CD1c-positive myeloid dendritic cell (primary cell): Measurements from ENCODE around the gene DEFB112.

Experiments
- DNase-seq: peaks from one replicate; pipeline ENCODE4 v3.0.0-alpha.2; 2016; ENCODE audit errors: extremely low spot score

DEFB112 gene, protein sequence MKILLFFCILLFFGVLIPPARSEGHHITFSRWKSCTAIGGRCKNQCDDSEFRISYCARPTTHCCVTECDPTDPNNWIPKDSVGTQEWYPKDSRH

GRCh38 chr6:50049829-50050228 is at the start of gene DEFB112:
DEFB112 (minus strand) TSS chr6:50049929; CDS start chr6:50049869, 60 bp downstream.
- DNase-seq: no peak

- DNase-seq: no peak
These were observed 48.9 kb upstream of the DEFB112 start for GRCh38 chr6:50098641-50098993.

- no peak for DNase-seq
These were observed 48.4 kb upstream of the DEFB112 start for GRCh38 chr6:50097966-50098640.

DNA sequence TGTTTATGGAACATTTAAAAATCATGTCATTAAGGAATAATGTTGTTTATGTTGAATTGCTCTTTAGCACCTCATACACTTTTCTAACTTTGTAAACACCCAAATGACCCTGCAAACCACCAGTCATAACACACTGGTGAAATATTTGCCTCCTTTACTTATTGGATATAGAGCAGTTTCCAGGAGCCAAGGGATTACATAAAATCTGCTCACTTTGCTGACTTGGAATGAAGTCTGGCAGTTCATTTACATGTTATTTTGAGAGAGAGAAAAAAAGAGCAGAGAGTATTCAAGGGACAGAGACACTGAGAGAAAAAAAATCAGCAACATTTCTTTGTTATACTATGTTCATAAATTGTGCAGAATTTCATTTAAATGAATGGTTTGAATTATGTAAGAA is 46.6 kb upstream of the DEFB112 start:
- DNase-seq: no peak

DNA sequence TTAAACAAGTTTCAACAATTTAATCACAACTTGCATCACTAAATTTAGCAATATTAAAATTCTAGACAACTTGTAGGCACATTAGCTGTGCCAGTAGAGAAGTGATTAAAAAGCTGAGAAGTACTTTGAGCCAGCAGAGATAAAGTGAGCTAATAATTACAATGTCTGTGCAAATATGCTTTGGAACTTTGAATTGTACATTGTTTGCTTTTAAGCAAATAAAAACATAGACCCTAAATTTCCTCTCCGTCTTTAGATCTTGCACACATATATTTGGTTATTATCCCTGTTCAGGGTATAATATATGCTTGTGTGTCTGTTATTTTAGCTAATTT is 44.2 kb upstream of the DEFB112 start:
- no peak for DNase-seq

- DNase-seq: no peak
These were observed 43.6 kb upstream of the DEFB112 start for GRCh38 chr6:50093116-50093937.

- DNase-seq: no peak
These were observed 41.9 kb upstream of the DEFB112 start for GRCh38 chr6:50091641-50092040.

- DNase-seq: no peak
These were observed 40.2 kb upstream of the DEFB112 start for GRCh38 chr6:50089911-50090310.

DNA sequence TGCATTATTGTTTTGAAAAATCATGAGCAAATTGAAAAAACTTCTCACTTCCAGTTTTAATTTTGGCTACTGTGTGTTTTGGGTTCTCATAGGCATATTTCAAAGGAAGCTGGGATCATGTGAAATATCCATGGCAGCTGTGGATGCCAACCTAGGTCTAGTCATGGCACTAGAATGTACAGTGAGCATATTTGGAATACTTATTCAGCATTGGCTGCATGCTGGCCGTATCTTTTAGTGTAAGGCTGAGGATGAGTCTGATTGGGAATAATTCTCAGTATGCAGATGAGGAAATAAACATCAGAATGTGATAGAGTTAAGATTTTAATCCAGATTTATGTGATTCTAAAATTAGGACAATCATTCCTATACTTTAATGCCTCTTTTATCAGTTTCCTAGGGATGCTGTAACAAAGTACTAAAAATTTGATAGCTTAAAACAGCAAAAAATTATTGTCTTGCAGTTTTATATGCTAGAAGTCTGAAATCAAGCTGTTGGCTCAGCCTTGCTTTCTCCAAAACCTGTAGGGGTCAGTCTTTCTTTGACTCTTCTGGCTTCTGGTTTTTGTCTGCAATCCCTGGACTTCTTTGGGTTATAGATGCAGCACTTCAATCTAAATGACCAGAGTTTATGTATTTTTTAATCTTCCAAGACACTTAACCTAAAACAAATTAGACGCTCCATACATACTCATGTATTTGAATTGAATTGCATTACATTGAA is 37.7 kb upstream of the DEFB112 start:
- DNase-seq: no peak

DNA sequence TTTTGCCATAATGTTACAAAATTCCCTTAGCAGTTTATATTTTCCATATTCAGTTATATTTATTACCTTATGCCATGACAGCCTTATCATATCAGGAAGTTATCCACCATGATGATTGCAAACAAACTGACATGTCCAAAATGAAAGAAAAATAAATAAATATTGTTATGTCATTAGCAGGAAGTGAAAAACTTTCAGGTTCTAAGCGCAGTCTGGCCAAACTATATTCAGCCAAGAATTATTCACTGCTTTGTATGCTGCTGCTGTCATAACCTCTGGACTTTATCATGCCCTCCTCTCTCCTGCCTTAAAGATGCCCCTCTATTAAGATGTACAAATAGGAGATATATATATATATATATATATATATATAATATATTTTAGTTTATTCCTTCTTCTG is 27.7 kb upstream of the DEFB112 start:
- no peak for DNase-seq

- DNase-seq: no peak
These were observed 26.7 kb upstream of the DEFB112 start for GRCh38 chr6:50076431-50076830.

- DNase-seq: no peak
These were observed 22.2 kb upstream of the DEFB112 start for GRCh38 chr6:50071921-50072320.

GRCh38 chr6:50070101-50070500 is 20.4 kb upstream of the DEFB112 start:
- no peak for DNase-seq

- DNase-seq: no peak
These were observed 12.3 kb upstream of the DEFB112 start for GRCh38 chr6:50062051-50062450.

DNA sequence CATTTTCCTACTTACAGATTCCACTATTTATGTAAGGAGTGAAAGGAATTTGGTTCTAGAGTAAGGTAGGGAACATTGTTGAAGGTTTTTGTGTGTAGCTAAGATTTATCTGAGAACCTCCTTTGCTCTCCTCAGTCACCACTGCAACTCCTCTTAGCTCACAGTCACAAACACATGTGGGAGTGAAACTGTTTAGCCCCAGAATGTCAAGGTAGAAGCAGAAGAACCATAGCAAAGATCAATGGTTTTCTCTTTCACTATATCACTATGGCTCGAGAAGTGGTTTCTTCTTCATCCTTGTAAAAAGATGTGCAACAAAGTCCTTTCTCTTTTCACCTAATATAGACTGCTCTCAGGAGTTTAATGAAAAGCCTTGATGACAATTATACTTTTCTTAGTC is 6.5 kb upstream of the DEFB112 start:
- no peak for DNase-seq

DNA sequence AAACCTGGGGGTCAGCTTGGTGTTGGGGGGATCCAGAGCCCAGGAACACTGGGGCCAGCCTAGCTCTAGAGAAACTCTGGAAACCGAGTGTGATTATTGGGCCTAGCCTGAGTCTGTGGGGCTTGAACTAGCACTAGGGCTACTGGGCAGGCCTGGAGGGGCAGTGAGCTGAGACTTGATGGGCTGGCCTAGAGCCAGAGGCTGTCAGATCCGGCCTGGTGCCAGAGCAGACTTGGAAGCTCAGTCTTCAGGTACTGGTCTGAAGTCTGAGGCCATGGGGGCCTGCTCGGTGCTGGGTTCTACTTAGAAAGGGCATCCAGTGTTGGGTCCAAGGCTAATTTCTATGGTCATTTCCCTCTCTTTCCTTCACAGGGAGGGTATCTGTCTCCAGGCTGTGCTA is 2.7 kb downstream of the DEFB112 start:
- no peak for DNase-seq

- DNase-seq: no peak
These were observed 18.8 kb downstream of the DEFB112 start for GRCh38 chr6:50030777-50031562.

DNA sequence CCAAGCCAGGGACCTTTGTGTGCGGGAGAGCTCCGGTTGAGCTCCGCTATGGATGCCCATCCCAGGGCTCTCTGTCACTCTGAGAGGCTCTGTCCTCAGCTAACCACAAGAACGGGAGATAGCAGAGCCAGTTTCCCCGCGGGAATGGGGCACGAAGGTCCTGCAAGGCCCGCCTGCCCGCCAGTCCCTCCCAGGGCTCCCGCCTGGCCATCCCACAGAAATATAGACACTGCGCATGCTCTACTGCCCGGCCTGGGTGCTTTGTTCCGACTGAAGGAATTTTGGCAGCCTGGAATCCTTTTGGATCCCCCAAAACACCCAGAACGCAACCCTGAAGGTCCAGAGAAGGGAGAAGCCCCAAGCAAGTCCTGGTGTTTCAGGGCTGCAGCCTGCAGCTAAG is 19.4 kb downstream of the DEFB112 start:
- no peak for DNase-seq

DNA sequence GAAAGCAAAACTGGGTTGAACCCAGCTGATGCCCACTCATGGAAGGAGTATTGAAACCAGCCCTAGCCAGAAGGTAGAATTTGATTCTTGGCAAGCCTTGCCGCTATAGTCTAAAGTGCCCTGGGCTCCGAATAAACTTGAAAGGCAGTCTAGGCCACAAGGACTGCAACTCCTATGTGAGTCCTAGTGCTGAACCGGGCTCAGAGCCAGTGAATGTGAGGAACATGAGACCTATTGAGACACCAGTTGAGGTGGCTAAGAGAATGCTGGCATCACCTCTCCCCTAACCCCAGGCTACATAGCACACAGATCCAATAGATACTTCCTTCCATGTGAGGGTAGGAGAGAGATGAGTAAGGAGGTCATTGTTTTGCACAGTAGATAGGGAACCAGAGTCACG is 24.5 kb downstream of the DEFB112 start:
- DNase-seq: no peak

GRCh38 chr6:50021894-50022293 is 27.8 kb downstream of the DEFB112 start, which contains the start of gene DEFB110:
DEFB110 (minus strand) TSS chr6:50021994; CDS start chr6:50021935, 59 bp downstream.
- no peak for DNase-seq

DNA sequence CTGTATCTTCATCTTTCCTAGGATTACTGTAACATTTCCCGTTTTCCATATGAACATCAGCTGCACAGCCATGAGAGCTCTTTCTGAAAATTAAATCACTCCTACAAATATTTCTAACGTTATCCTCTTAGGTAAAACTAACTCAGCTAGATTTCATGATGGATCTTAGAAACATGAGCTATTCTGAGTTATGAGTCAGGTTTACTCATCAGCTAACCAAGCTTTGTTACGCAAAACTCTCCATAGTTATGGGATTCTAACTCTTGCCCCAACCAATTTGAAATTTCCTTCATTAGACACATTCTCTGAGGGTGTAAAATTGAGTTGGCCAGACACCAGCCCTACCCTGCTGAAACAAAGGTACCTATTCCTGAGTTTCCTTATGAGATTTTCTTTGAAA is 41.9 kb downstream of the DEFB112 start:
- no peak for DNase-seq

DNA sequence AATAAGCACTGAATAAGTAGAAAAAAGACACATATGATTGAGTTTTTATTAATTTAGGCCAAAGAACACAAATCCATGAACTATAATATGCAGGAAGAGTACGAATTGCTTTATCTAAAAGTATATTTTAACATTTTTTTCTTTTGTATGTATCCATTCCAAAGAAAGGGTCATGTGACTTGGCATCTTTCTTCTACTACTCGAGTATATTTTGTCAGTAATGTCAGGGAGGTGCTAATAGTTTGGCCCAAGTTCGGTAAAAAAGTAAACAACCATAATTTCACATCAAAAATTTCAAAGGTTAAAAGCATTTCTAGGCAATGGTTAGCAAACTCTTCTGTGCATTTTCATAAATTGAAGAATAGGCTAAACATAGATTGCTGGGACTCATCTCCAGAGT is 46.6 kb downstream of the DEFB112 start:
- DNase-seq: no peak
